Right lobe of liver (tissue), 6 donors: ENCODE measurements around the gene RPP21. TPM values are rescaled to one million over a fixed set of nuclear protein-coding genes. Genes with fewer than 3 reads are reported as not detected.

ENCODE experiments used
- ATAC-seq, 4 donors: fragments of 200-7000 bp; cut with Tn5 transposase; one replicate each; pipeline ENCODE4 v1.9.1; 2020; ENCODE audit warnings: mild to moderate bottlenecking in 4 of 4, moderate library complexity in 4 of 4
- DNase-seq, 3 donors: peaks; one replicate each; pipeline ENCODE4 v3.0.0-alpha.2; 2020
- H3K27ac ChIP-seq, 3 donors: fragments of 200-600 bp; one replicate each; pipeline ENCODE4 v1.8.0; 2022
- H3K27me3 ChIP-seq, 2 donors: fragments of 200-600 bp; one replicate each; pipeline ENCODE4 v1.8.0; 2022
- H3K36me3 ChIP-seq, 4 donors: fragments of 200-600 bp; sonication (generic) in 1 of 4; one replicate each; pipeline versions ENCODE4 v1.5.1 to v1.8.0; 2017 to 2022; ENCODE audit warnings: control low read depth in 1 of 4
- H3K4me1 ChIP-seq, 4 donors: fragments of 200-600 bp; sonication (generic) in 1 of 4; one replicate each; pipeline versions ENCODE4 v1.5.1 to v1.8.0; 2017 to 2022; ENCODE audit warnings: control low read depth in 1 of 4
- H3K4me3 ChIP-seq, 3 donors: fragments of 200-600 bp; one replicate each; pipeline ENCODE4 v1.8.0; 2022
- H3K9me3 ChIP-seq, 4 donors: fragments of 200-600 bp; sonication (generic) in 1 of 4; one replicate each; pipeline versions ENCODE4 v1.5.1 to v1.8.0; 2017 to 2022; ENCODE audit warnings: control low read depth in 1 of 4
- POLR2A ChIP-seq: fragments of 450-650 bp; IDR thresholded peaks from one replicate; pipeline ENCODE4 v1.6.1; 2017; ENCODE audit warnings: antibody characterized with exemption, mild to moderate bottlenecking
- WGBS: methylation state at CpG from one replicate; pipeline ENCODE4 v1.1.6; 2018; ENCODE audit warnings: low coverage, low lambda C conversion rate; ENCODE audit not compliant: insufficient coverage; ENCODE audit errors: missing lambda C conversion rate; 5-methylcytosine and 5-hydroxymethylcytosine counted together
- intact Hi-C, 2 donors: fragments of 100-400 bp; cut with DNase I; formaldehyde crosslinking; loops; one replicate each; pipeline versions ENCODE4 v1.11.2 to v1.14.1; 2022
- long read RNA-seq: library from polyadenylated mRNA; unstranded; transcript quantifications from one replicate; pipeline ENCODE4 v2.0.0, GENCODE V29; 2019
- total RNA-seq, 6 experiments: library from RNA; depleted of rRNA in 2 of 6; stranded (reverse); fragments of >200 nt in 2 of 6; fragmentation: NEBNext Ultra II Directional in 3 of 6; extraction: Animal tissue kit (Norgen Biotek cat#: 25700) in 3 of 6; gene quantifications; one replicate each; pipeline versions ENCODE4 v1.1.0 to v1.2.4, GENCODE V29; 2016 to 2023
- TF ChIP-seq, protein P1 (sequence below), 4 donors: fragments of 200-600 bp in 3 of 4; fragments of 450-650 bp in 1 of 4; IDR thresholded peaks; one replicate each; pipeline versions ENCODE4 v1.5.1 to v1.8.0; 2016 to 2022; ENCODE audit warnings: antibody characterized with exemption in 4 of 4, mild to moderate bottlenecking in 2 of 4
- donor health status: DM: no; HTN: yes; CAD: no.
- donor health status: DM: no; HTN: no; CAD: no.
- donor health status: DM: no; HTN: no; CAD: no.
- donor health status: DM: no; HTN: yes; CAD: no.
- donor health status: DM: no; HTN: yes; CAD: no.

Gene RPP21
- total RNA-seq: 10 to 100 TPM; 13.8 to 49.5 (median 16.3) TPM
- long read RNA-seq, transcript RPP21-224 (5 exons, 525 nt): major isoform, 10 of 17 reads
- long read RNA-seq, partial matches to known transcripts: 1 of 17 reads
- long read RNA-seq, other reads (novel, unspliced or antisense): 1 of 17 reads

DNA sequence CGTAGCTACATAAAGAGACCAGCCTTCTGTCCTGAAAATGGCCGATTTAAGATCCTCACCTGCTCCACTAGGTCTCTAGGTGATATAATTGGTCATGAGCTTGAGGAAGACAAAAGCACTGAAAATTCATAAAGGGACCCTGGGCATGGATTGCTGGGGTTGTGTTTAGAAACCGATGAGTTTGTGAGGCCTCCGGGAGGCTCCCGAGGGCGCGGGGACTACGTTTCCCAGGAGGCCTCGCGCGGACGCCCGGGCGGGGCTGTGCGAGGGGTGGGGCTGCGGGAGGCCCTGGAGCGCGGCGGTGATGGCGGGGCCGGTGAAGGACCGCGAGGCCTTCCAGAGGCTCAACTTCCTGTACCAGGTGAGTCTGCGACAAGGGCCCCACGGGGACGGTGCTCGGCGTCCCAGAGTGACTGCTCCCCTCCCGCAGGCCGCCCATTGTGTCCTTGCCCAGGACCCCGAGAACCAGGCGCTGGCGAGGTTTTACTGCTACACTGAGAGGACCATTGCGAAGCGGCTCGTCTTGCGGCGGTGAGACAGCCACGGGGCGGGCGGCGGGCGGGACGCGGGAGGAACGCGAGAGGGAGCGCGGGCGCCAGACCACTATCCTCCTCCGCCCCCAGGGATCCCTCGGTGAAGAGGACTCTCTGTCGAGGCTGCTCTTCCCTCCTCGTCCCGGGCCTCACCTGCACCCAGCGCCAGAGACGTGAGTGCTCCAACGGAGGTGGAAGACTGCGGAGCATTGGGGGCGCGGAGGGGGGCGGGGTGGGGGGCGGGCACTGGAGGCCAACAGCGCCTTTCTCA, at the start of gene RPP21:
TSS of gene RPP21 (plus strand) at position 289 of the 804 bp plus-strand sequence. CDS start at position 305, 16 bp downstream.
- Histone ChIP-seq H3K36me3 (peaks cover 0 to 10% (median 4%) of the 10 kb centered on the region in 4 donors), H3K4me1 (peaks cover 0 to 4% (median 0%) of the 10 kb centered on the region in 4 donors), H3K9me3 (no peaks in the 10 kb centered on the region), H3K27ac (peak within 1 kb of the TSS; percentile 62 to 77 (median 77)), H3K27me3 (no peaks in the 10 kb centered on the region), H3K4me3 (peak within 1 kb of the TSS; percentile 69 to 98 (median 92))
- intact Hi-C loops: no loop called here
- ATAC-seq (peak; percentile 99 to 100 (median 99)), DNase-seq (peak; percentile 90 to 93 (median 91))
- TF ChIP-seq, protein P1, sequence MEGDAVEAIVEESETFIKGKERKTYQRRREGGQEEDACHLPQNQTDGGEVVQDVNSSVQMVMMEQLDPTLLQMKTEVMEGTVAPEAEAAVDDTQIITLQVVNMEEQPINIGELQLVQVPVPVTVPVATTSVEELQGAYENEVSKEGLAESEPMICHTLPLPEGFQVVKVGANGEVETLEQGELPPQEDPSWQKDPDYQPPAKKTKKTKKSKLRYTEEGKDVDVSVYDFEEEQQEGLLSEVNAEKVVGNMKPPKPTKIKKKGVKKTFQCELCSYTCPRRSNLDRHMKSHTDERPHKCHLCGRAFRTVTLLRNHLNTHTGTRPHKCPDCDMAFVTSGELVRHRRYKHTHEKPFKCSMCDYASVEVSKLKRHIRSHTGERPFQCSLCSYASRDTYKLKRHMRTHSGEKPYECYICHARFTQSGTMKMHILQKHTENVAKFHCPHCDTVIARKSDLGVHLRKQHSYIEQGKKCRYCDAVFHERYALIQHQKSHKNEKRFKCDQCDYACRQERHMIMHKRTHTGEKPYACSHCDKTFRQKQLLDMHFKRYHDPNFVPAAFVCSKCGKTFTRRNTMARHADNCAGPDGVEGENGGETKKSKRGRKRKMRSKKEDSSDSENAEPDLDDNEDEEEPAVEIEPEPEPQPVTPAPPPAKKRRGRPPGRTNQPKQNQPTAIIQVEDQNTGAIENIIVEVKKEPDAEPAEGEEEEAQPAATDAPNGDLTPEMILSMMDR (IDR thresholded peaks at IDR 0.05): no peak
- peak; percentile 83 for TF ChIP-seq POLR2A
- WGBS: 30% methylated on average over 3 of the region's 64 CpGs

GRCh38 chr6:30295837-30296236, 49.1 kb upstream of the RPP21 start:
- Histone ChIP-seq H3K27ac (no peak overlapping the region), H3K4me3 (no peak overlapping the region), H3K36me3 (peaks cover 0 to 11% (median 6%) of the 10 kb centered on the region in 4 donors), H3K27me3 (no peaks in the 10 kb centered on the region), H3K9me3 (no peaks in the 10 kb centered on the region), H3K4me1 (no peaks in the 10 kb centered on the region)
- ATAC-seq: no peak
- 83% methylated on average over 1 of the region's 2 CpGs for WGBS
- TF ChIP-seq, protein P1 (IDR thresholded peaks at IDR 0.05): no peak
- no peak for TF ChIP-seq POLR2A
- DNase-seq: no peak
- intact Hi-C loops: no loop called here

DNA sequence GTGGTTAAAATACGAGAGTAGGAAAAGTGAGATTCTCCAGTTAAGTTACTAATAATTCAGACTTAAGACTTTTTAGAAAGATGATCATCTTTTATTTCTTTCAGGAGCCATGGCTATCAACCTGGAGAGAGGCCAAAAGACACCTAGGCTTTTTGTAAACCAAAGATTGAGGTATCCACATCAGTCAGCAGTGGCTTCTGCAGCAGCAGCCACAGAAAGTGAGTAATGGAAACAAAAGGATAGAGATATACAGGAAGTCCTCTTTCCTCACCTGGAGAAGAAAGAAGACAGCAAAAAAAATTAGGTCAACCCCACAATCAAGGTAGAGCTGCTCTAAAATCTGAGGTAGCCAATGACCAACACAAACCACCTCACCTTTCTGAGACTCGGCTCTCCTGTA, 41.0 kb upstream of the RPP21 start:
- no peak overlapping the region for H3K4me3 ChIP-seq
- ATAC-seq: no peak
- H3K27me3 ChIP-seq: no peaks in the 10 kb centered on the region
- no peaks in the 10 kb centered on the region for H3K36me3 ChIP-seq
- intact Hi-C loops: no loop called here
- no peak for TF ChIP-seq POLR2A
- TF ChIP-seq, protein P1 (IDR thresholded peaks at IDR 0.05): no peak
- DNase-seq: no peak
- WGBS: 90% methylated on average over 2 of the region's 2 CpGs
- H3K27ac ChIP-seq: no peak overlapping the region
- H3K4me1 ChIP-seq: no peaks in the 10 kb centered on the region
- H3K9me3 ChIP-seq: no peaks in the 10 kb centered on the region

GRCh38 chr6:30311101-30311500, 33.9 kb upstream of the RPP21 start:
- 84% methylated on average over 3 of the region's 3 CpGs for WGBS
- no peak for DNase-seq
- H3K4me3 ChIP-seq: no peak overlapping the region
- H3K27me3 ChIP-seq: no peaks in the 10 kb centered on the region
- ATAC-seq: no peak
- H3K36me3 ChIP-seq: peaks cover 0 to 13% (median 1%) of the 10 kb centered on the region in 4 donors
- intact Hi-C loops: no loop called here
- TF ChIP-seq, protein P1 (IDR thresholded peaks at IDR 0.05): no peak
- no peak for TF ChIP-seq POLR2A
- H3K27ac ChIP-seq: no peak overlapping the region
- no peaks in the 10 kb centered on the region for H3K9me3 ChIP-seq
- H3K4me1 ChIP-seq: peaks cover 0 to 6% (median 2%) of the 10 kb centered on the region in 4 donors
